HFF-Myc (cell line): Measurements from ENCODE around the gene CDC16.
"Not testable (repeated sequence)": the region's sequence is repeated elsewhere in the genome, so short reads cannot be mapped to it uniquely, and the experiment has no call there.

ENCODE experiments used
- DNase-seq: peaks from one replicate; pipeline ENCODE4 v3.0.0-alpha.2; 2011; ENCODE audit warnings: low read depth; ENCODE audit errors: extremely low read depth
- H3K4me3 ChIP-seq: replicated peaks from 2 replicates; pipeline ENCODE4 v1.5.1; 2011; ENCODE audit warnings: low read depth, mild to moderate bottlenecking, control low read depth, low read length
- CTCF ChIP-seq: IDR thresholded peaks from 2 replicates; pipeline ENCODE4 v1.5.1; 2012; ENCODE audit warnings: mild to moderate bottlenecking, low read depth, low read length, control low read depth; ENCODE audit errors: missing control alignments

Gene CDC16

GRCh38 chr13:114249077-114249476 is 14.4 kb downstream of the CDC16 start:
- no peak overlapping the region for H3K4me3 ChIP-seq
- no peak for TF ChIP-seq CTCF
- DNase-seq: no peak

- H3K4me3 ChIP-seq, DNase-seq: not testable (repeated sequence)
Measured at GRCh38 chr13:114251639-114252440, 17.1 kb downstream of the CDC16 start.

- TF ChIP-seq CTCF: no peak
Measured at GRCh38 chr13:114256547-114256946, 21.9 kb downstream of the CDC16 start.

GRCh38 chr13:114257014-114257413 is 22.3 kb downstream of the CDC16 start:
- DNase-seq: no peak
- no peak for TF ChIP-seq CTCF
- no peak overlapping the region for H3K4me3 ChIP-seq

More at GRCh38 chr13:114256547-114256946, 21.9 kb downstream of the CDC16 start:
- DNase-seq: no peak
- no peak overlapping the region for H3K4me3 ChIP-seq

- H3K4me3 ChIP-seq: no peak overlapping the region
- no peak for TF ChIP-seq CTCF
- DNase-seq: no peak
Measured at GRCh38 chr13:114258589-114258988, 23.9 kb downstream of the CDC16 start.

GRCh38 chr13:114259374-114259773 is 24.7 kb downstream of the CDC16 start:
- no peak for TF ChIP-seq CTCF
- no peak overlapping the region for H3K4me3 ChIP-seq
- no peak for DNase-seq

- DNase-seq: no peak
- TF ChIP-seq CTCF: no peak
- H3K4me3 ChIP-seq: no peak overlapping the region
Measured at GRCh38 chr13:114259974-114260373, 25.3 kb downstream of the CDC16 start.
